Tibial nerve (tissue), 4 donors: ENCODE measurements around the gene TMED8. TPM values are rescaled to one million over a fixed set of nuclear protein-coding genes. Genes with fewer than 3 reads are reported as not detected.
"Not testable (repeated sequence)": the region's sequence is repeated elsewhere in the genome, so short reads cannot be mapped to it uniquely, and the experiment has no call there.

Source experiments
- DNase-seq, 2 donors: peaks; one replicate each; pipeline ENCODE4 v3.0.0-alpha.2; 2019; ENCODE audit warnings: low spot score in 2 of 2
- H3K27ac ChIP-seq, 4 donors: fragments of 200-600 bp; sonication (generic) in 3 of 4; one replicate each; pipeline ENCODE4 v1.5.1; 2017 to 2019; ENCODE audit warnings: mild to moderate bottlenecking in 1 of 4
- H3K27me3 ChIP-seq, 2 donors: fragments of 200-600 bp; sonication (generic) in 1 of 2; one replicate each; pipeline versions ENCODE4 v1.5.1 to v1.6.0; 2017 to 2019
- H3K36me3 ChIP-seq, 3 donors: fragments of 200-600 bp; sonication (generic); one replicate each; pipeline ENCODE4 v1.5.1; 2018 to 2019
- H3K4me1 ChIP-seq, 4 donors: fragments of 200-600 bp; sonication (generic) in 3 of 4; one replicate each; pipeline ENCODE4 v1.5.1; 2017 to 2019
- H3K4me3 ChIP-seq, 4 donors: fragments of 200-600 bp; sonication (generic) in 3 of 4; one replicate each; pipeline ENCODE4 v1.5.1; 2017 to 2019; ENCODE audit warnings: mild to moderate bottlenecking in 1 of 4, moderate library complexity in 1 of 4
- H3K9me3 ChIP-seq, 4 donors: fragments of 200-600 bp; sonication (generic) in 3 of 4; one replicate each; pipeline ENCODE4 v1.5.1; 2017 to 2019
- CTCF ChIP-seq, 5 experiments: fragments of 200-600 bp in 3 of 5; fragments of 450-650 bp in 2 of 5; sonication (generic) in 3 of 5; IDR thresholded peaks; one replicate each; pipeline ENCODE4 v1.5.1; 2016 to 2019; ENCODE audit warnings: antibody characterized with exemption in 5 of 5, mild to moderate bottlenecking in 3 of 5, moderate library complexity in 2 of 5
- EP300 ChIP-seq, 2 donors: sonication (generic); formaldehyde crosslinking; IDR thresholded peaks; one replicate each; pipeline ENCODE4 v1.6.1; 2017; ENCODE audit warnings: antibody characterized with exemption in 2 of 2, mild to moderate bottlenecking in 1 of 2
- POLR2A ChIP-seq, 2 donors: fragments of 450-650 bp; IDR thresholded peaks; one replicate each; pipeline ENCODE4 v1.6.1; 2017; ENCODE audit warnings: antibody characterized with exemption in 2 of 2, mild to moderate bottlenecking in 2 of 2, moderate library complexity in 2 of 2
- whole genome bisulfite sequencing, 2 donors: methylation state at CpG; one replicate each; pipeline ENCODE4 v1.1.5; 2018; 5-methylcytosine and 5-hydroxymethylcytosine counted together
- total RNA-seq, 4 donors: library from RNA; depleted of rRNA; stranded (reverse); fragments of >200 nt; gene quantifications; one replicate each; pipeline ENCODE4 v1.1.0, GENCODE V29; 2016

TMED8 gene
- total RNA-seq, 4 donors from 2014 or later = 11.7 to 14.0 (median 12.4) TPM

GRCh38 chr14:77337880-77338279 is 39.0 kb downstream of the TMED8 start:
- H3K27me3 ChIP-seq = no peaks in the 10 kb centered on the region
- H3K4me1 ChIP-seq = no peaks in the 10 kb centered on the region
- WGBS, 2 donors = 83 to 88% methylated on average over 3 of the region's 3 CpGs
- H3K9me3 ChIP-seq = no peaks in the 10 kb centered on the region
- no peak for DNase-seq
- TF ChIP-seq CTCF (IDR thresholded peaks at IDR 0.05) (no peak), POLR2A (IDR thresholded peaks at IDR 0.05) (no peak), EP300 (IDR thresholded peaks at IDR 0.05) (no peak)
- peaks cover 0 to 45% (median 6%) of the 10 kb centered on the region in 3 donors for H3K36me3 ChIP-seq
- H3K27ac ChIP-seq = no peak overlapping the region
- H3K4me3 ChIP-seq = no peak overlapping the region

GRCh38 chr14:77337255-77337654 is 39.6 kb downstream of the TMED8 start:
- H3K9me3 ChIP-seq, H3K4me1 ChIP-seq, DNase-seq, H3K27me3 ChIP-seq, H3K27ac ChIP-seq, H3K4me3 ChIP-seq: not testable (repeated sequence)
- WGBS, 2 donors = 89 to 95% methylated on average over 9 of the region's 9 CpGs
- peaks cover 0 to 39% (median 6%) of the 10 kb centered on the region in 3 donors for H3K36me3 ChIP-seq

- no peaks in the 10 kb centered on the region for H3K4me1 ChIP-seq
- DNase-seq = no peak
- TF ChIP-seq POLR2A (IDR thresholded peaks at IDR 0.05) = no peak
- no peak for TF ChIP-seq CTCF (IDR thresholded peaks at IDR 0.05)
- no peak for TF ChIP-seq EP300 (IDR thresholded peaks at IDR 0.05)
- no peak overlapping the region for H3K4me3 ChIP-seq
- no peak overlapping the region for H3K27ac ChIP-seq
- H3K9me3 ChIP-seq = no peaks in the 10 kb centered on the region
- H3K27me3 ChIP-seq = no peaks in the 10 kb centered on the region
- WGBS, 2 donors = 75 to 79% methylated on average over 3 of the region's 3 CpGs
- peaks cover 0 to 22% (median 0%) of the 10 kb centered on the region in 3 donors for H3K36me3 ChIP-seq
These were observed 41.3 kb downstream of the TMED8 start for GRCh38 chr14:77335576-77335975.

- DNase-seq = no peak
- TF ChIP-seq POLR2A (IDR thresholded peaks at IDR 0.05) = no peak
- TF ChIP-seq EP300 (IDR thresholded peaks at IDR 0.05) = no peak
- no peak for TF ChIP-seq CTCF (IDR thresholded peaks at IDR 0.05)
- Histone ChIP-seq H3K4me3 (no peak overlapping the region), H3K27ac (no peak overlapping the region), H3K27me3 (no peaks in the 10 kb centered on the region), H3K4me1 (no peaks in the 10 kb centered on the region), H3K36me3 (no peaks in the 10 kb centered on the region), H3K9me3 (no peaks in the 10 kb centered on the region)
- WGBS, 2 donors = 87 to 92% methylated on average over 7 of the region's 7 CpGs
These were observed 47.0 kb downstream of the TMED8 start for GRCh38 chr14:77329872-77330271.

- H3K4me3 ChIP-seq = no peak overlapping the region
- no peaks in the 10 kb centered on the region for H3K9me3 ChIP-seq
- no peaks in the 10 kb centered on the region for H3K27me3 ChIP-seq
- no peak overlapping the region for H3K27ac ChIP-seq
- DNase-seq = no peak
- no peak for TF ChIP-seq POLR2A (IDR thresholded peaks at IDR 0.05)
- TF ChIP-seq EP300 (IDR thresholded peaks at IDR 0.05) = no peak
- H3K4me1 ChIP-seq = peaks cover 0 to 8% (median 1%) of the 10 kb centered on the region in 4 donors
- 100% methylated on average over 1 of the region's 1 CpG; no CpG with 5 or more reads in 1 of the 2 donors for WGBS, 2 donors
- H3K36me3 ChIP-seq = no peaks in the 10 kb centered on the region
These were observed 49.8 kb downstream of the TMED8 start for GRCh38 chr14:77327111-77327510.

DNA sequence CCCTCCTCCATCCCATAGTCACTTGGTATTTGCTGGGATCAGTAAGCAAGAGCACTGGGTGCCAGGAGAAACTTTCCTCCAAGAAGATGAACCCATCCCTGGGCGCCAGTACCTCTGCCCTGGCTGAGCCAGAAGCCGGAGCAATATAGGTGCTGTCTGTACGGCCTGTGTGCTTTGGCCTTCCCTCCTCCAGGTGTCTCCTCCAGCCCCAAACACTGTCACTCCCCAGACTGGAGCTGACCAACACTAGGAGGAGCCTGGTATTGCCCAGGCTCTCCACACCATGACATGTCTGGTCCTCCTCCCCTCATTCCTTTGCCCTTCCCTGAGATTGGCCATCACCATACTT is 51.2 kb downstream of the TMED8 start:
- Histone ChIP-seq H3K9me3 (no peaks in the 10 kb centered on the region), H3K27ac (no peak overlapping the region), H3K4me1 (peaks cover 0 to 10% (median 2%) of the 10 kb centered on the region in 4 donors), H3K27me3 (no peaks in the 10 kb centered on the region), H3K4me3 (no peak overlapping the region), H3K36me3 (no peaks in the 10 kb centered on the region)
- no peak for DNase-seq
- WGBS, 2 donors = 74 to 90% methylated on average over 2 to 3 of the region's 3 CpGs
- TF ChIP-seq POLR2A (IDR thresholded peaks at IDR 0.05) (no peak), EP300 (IDR thresholded peaks at IDR 0.05) (no peak), CTCF (IDR thresholded peaks at IDR 0.05) (no peak)
